ENCODE measurements around the gene KRT86.

KRT86 gene

DNA sequence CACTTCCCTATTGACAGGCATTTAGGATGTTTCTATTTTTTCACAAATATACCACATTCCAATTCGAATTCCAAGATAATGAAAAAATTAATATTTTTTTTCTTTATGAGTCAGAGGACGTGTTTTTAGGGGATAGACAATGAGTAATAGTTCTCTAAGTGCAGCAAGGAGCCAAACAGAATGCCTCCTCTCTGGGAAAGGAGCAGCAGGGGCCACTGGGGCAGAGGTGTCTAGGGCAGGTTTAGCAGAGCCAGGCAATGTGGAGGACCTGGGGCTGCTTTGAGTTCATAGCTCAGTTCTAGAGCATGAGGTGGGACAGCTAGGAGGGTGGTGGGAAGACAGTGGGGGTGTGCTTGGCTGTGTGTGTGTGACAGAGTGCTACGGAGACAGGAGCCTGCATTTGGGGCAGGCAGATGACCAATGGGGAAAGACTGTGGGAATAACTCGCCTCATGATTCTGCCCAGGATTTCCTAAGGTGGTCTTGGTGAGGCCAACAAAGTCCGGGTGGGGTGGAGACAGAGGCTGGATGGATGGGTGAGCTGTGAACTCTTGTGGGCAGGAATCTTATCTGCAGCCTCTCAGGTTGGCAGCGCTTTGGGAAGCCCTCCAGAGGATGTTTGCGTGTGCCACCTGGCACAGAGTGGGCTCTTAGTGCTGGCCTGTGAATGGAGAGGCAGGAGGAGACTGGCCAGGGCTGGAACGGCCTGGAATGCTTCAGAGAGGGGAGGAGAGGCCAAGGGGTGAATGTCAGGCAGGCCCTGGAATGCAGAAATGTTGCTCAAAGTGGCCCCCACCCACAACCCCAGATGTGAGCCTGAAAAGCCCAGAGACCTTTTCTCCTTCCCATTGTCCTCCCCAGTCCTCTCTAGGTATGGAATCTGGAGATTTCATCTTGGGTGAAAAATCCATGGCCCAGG, 43.8 kb upstream of the KRT86 start:
- no peaks in the 10 kb centered on the region for H3K9me3 ChIP-seq (ENCODE audit: insufficient read depth, low read length)
- H3K27me3 ChIP-seq (ENCODE audit: insufficient read depth, insufficient read length): peaks cover 14% of the 10 kb centered on the region
- no peak overlapping the region for H3K9ac ChIP-seq (ENCODE audit: insufficient read length, low read depth)
- no peak overlapping the region for H3K4me3 ChIP-seq (ENCODE audit: insufficient read length, low read depth)
- TF ChIP-seq YY1 (IDR thresholded peaks at IDR 0.05; ENCODE audit: insufficient read depth, insufficient read length) (no peak), SUZ12 (IDR thresholded peaks at IDR 0.05; ENCODE audit: extremely low read depth, insufficient read depth, insufficient read length) (no peak), ZNF274 (IDR thresholded peaks at IDR 0.05; ENCODE audit: low read depth, low read length) (no peak)
- DNase-seq (ENCODE audit: low read depth, low spot score): no peak
- H3K36me3 ChIP-seq (ENCODE audit: insufficient read depth, insufficient read length, low read length): peaks cover 11% of the 10 kb centered on the region
- peaks cover 29% of the 10 kb centered on the region for H3K4me1 ChIP-seq (ENCODE audit: insufficient read depth, insufficient read length)

DNA sequence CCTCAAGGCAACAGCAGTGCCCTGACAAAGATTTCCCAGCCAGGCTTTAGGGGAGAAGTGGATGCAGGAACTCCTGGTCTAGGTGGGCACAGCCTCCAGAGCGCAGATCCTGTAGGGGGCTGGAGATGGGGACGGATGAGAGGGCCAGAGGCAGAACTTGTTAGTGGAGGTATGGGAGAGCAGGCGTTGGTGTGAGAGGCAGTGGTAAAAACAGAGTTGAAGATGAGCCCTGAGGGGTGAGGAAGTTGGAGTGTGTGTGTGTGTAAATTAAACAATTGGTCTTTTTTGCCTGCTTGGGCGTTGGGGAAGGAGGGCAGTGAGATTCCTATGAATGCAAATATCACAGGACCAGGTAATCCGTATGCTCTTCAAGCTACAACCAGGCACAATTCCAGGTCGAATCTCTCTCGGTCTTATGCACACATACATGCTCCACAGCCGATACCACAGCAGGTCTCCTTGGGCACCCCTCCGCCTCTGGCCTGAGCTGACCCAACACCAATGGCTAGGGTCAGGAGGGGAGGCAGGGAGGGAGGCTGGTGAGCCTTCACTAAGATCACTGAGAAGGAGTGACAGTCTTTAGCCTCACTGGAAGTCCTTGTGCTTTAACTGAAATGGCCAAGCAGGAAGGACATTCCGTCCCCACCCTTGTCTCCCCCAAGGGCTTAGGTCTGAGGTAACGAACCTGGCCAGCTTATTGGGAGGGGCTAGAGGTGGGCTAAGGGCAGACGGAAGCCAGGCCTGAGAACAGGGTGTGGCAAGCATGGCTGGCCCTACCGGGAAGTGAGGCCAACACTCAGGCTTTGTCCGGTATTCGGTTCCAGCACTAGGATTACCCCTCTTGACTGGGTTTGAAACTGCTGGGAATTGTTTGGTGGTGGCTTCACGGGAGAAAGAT, 42.9 kb upstream of the KRT86 start:
- Histone ChIP-seq H3K4me3 (ENCODE audit: insufficient read length, low read depth) (no peak overlapping the region), H3K27me3 (ENCODE audit: insufficient read depth, insufficient read length) (peaks cover 14% of the 10 kb centered on the region)

GRCh38 chr12:52232203-52232673, 42.2 kb upstream of the KRT86 start:
- peak overlapping the region; percentile 71 for H3K9ac ChIP-seq (ENCODE audit: insufficient read length, low read depth)
- H3K4me1 ChIP-seq (ENCODE audit: insufficient read depth, insufficient read length): peaks cover 36% of the 10 kb centered on the region
- no peak for DNase-seq (ENCODE audit: low read depth, low spot score)
- H3K9me3 ChIP-seq (ENCODE audit: insufficient read depth, low read length): no peaks in the 10 kb centered on the region
- peaks cover 14% of the 10 kb centered on the region for H3K27me3 ChIP-seq (ENCODE audit: insufficient read depth, insufficient read length)
- H3K4me3 ChIP-seq (ENCODE audit: insufficient read length, low read depth): peak overlapping the region; percentile 59
- peaks cover 25% of the 10 kb centered on the region for H3K36me3 ChIP-seq (ENCODE audit: insufficient read depth, insufficient read length, low read length)
- TF ChIP-seq YY1 (IDR thresholded peaks at IDR 0.05; ENCODE audit: insufficient read depth, insufficient read length) (no peak), ZNF274 (IDR thresholded peaks at IDR 0.05; ENCODE audit: low read depth, low read length) (no peak), SUZ12 (IDR thresholded peaks at IDR 0.05; ENCODE audit: extremely low read depth, insufficient read depth, insufficient read length) (no peak)

More for the DNA sequence above, 42.9 kb upstream of the KRT86 start:
- TF ChIP-seq SUZ12 (IDR thresholded peaks at IDR 0.05; ENCODE audit: extremely low read depth, insufficient read depth, insufficient read length) (no peak), YY1 (IDR thresholded peaks at IDR 0.05; ENCODE audit: insufficient read depth, insufficient read length) (no peak), ZNF274 (IDR thresholded peaks at IDR 0.05; ENCODE audit: low read depth, low read length) (no peak)
- H3K36me3 ChIP-seq (ENCODE audit: insufficient read depth, insufficient read length, low read length): peaks cover 19% of the 10 kb centered on the region
- H3K9ac ChIP-seq (ENCODE audit: insufficient read length, low read depth): peak overlapping the region; percentile 4
- peaks cover 33% of the 10 kb centered on the region for H3K4me1 ChIP-seq (ENCODE audit: insufficient read depth, insufficient read length)
- no peaks in the 10 kb centered on the region for H3K9me3 ChIP-seq (ENCODE audit: insufficient read depth, low read length)
- DNase-seq (ENCODE audit: low read depth, low spot score): no peak

GRCh38 chr12:52232674-52233461, 41.6 kb upstream of the KRT86 start, which contains the start of gene KRT7:
Gene KRT7 (plus strand): TSS chr12:52233243. CDS start chr12:52233297, 54 bp downstream.
- TF ChIP-seq ZNF274 (IDR thresholded peaks at IDR 0.05; ENCODE audit: low read depth, low read length): no peak
- TF ChIP-seq YY1 (IDR thresholded peaks at IDR 0.05; ENCODE audit: insufficient read depth, insufficient read length): no peak
- TF ChIP-seq SUZ12 (IDR thresholded peaks at IDR 0.05; ENCODE audit: extremely low read depth, insufficient read depth, insufficient read length): no peak
- H3K4me3 ChIP-seq (ENCODE audit: insufficient read length, low read depth): peak within 1 kb of the TSS; percentile 59
- no peaks in the 10 kb centered on the region for H3K9me3 ChIP-seq (ENCODE audit: insufficient read depth, low read length)
- H3K27me3 ChIP-seq (ENCODE audit: insufficient read depth, insufficient read length): peaks cover 14% of the 10 kb centered on the region
- peaks cover 26% of the 10 kb centered on the region for H3K36me3 ChIP-seq (ENCODE audit: insufficient read depth, insufficient read length, low read length)
- no peak for DNase-seq (ENCODE audit: low read depth, low spot score)
- H3K4me1 ChIP-seq (ENCODE audit: insufficient read depth, insufficient read length): peaks cover 36% of the 10 kb centered on the region
- H3K9ac ChIP-seq (ENCODE audit: insufficient read length, low read depth): peak within 1 kb of the TSS; percentile 86

GRCh38 chr12:52233462-52234207, 40.8 kb upstream of the KRT86 start:
- peak overlapping the region; percentile 86 for H3K9ac ChIP-seq (ENCODE audit: insufficient read length, low read depth)
- peaks cover 42% of the 10 kb centered on the region for H3K4me1 ChIP-seq (ENCODE audit: insufficient read depth, insufficient read length)
- peaks cover 14% of the 10 kb centered on the region for H3K27me3 ChIP-seq (ENCODE audit: insufficient read depth, insufficient read length)
- TF ChIP-seq SUZ12 (IDR thresholded peaks at IDR 0.05; ENCODE audit: extremely low read depth, insufficient read depth, insufficient read length): no peak
- TF ChIP-seq YY1 (IDR thresholded peaks at IDR 0.05; ENCODE audit: insufficient read depth, insufficient read length): no peak
- TF ChIP-seq ZNF274 (IDR thresholded peaks at IDR 0.05; ENCODE audit: low read depth, low read length): no peak
- peak overlapping the region; percentile 59 for H3K4me3 ChIP-seq (ENCODE audit: insufficient read length, low read depth)
- peaks cover 30% of the 10 kb centered on the region for H3K36me3 ChIP-seq (ENCODE audit: insufficient read depth, insufficient read length, low read length)
- no peak for DNase-seq (ENCODE audit: low read depth, low spot score)
- no peaks in the 10 kb centered on the region for H3K9me3 ChIP-seq (ENCODE audit: insufficient read depth, low read length)

All from NT2/D1 (cell line).